Measurements from ENCODE around the gene CWC22. TPM values are rescaled to one million over a fixed set of nuclear protein-coding genes. Genes with fewer than 3 reads are reported as not detected.

Gene CWC22
- total and polyA plus RNA-seq, 5 experiments from 2014 or later = 18.9 to 34.4 (median 31.3) TPM

GRCh38 chr2:179900655-179901054 lies 106.4 kb downstream of the CWC22 start:
- POLR2A ChIA-PET = no interaction called here
- no peak overlapping the region for H3K27ac Mint-ChIP-seq
- no peaks in the 10 kb centered on the region for H3K4me1 Mint-ChIP-seq
- H3K27me3 Mint-ChIP-seq = peaks cover 0 to 9% (median 0%) of the 10 kb centered on the region in 5 donors
- H3K4me3 Mint-ChIP-seq = no peak overlapping the region
- ATAC-seq (no peak), DNase-seq (no peak)
- peaks cover 0 to 4% (median 0%) of the 10 kb centered on the region in 3 donors for H3K36me3 Mint-ChIP-seq
- H3K9me3 Mint-ChIP-seq = peaks cover 0 to 12% (median 4%) of the 10 kb centered on the region in 9 donors

GRCh38 chr2:179899666-179900065 lies 107.4 kb downstream of the CWC22 start:
- Mint-ChIP-seq H3K4me1 (no peaks in the 10 kb centered on the region), H3K27ac (no peak overlapping the region), H3K9me3 (peaks cover 0 to 12% (median 4%) of the 10 kb centered on the region in 9 donors), H3K36me3 (peaks cover 0 to 4% (median 0%) of the 10 kb centered on the region in 3 donors), H3K4me3 (no peak overlapping the region), H3K27me3 (peaks cover 0 to 4% (median 0%) of the 10 kb centered on the region in 5 donors)
- POLR2A ChIA-PET = no interaction called here
- ATAC-seq = no peak
- DNase-seq = no peak

- peaks cover 0 to 4% (median 0%) of the 10 kb centered on the region in 3 donors for H3K36me3 Mint-ChIP-seq
- peaks cover 0 to 4% (median 0%) of the 10 kb centered on the region in 5 donors for H3K27me3 Mint-ChIP-seq
- no peak for DNase-seq
- ATAC-seq = no peak
- POLR2A ChIA-PET = no interaction called here
- no peak overlapping the region for H3K27ac Mint-ChIP-seq
- no peak overlapping the region for H3K4me3 Mint-ChIP-seq
- H3K4me1 Mint-ChIP-seq = no peaks in the 10 kb centered on the region
- peaks cover 0 to 11% (median 3%) of the 10 kb centered on the region in 9 donors for H3K9me3 Mint-ChIP-seq
These were observed 108.2 kb downstream of the CWC22 start for GRCh38 chr2:179898873-179899272.

Other genes starting within 250 kb of the CWC22 start
- gene ZNF385B, start 145.7 kb downstream of the CWC22 start, total RNA-seq = not detected
- not detected for gene ZNF385B, start 145.7 kb downstream of the CWC22 start, polyA plus RNA-seq

Measured in naive thymus-derived CD8-positive, alpha-beta T cell (primary cell).